A549 (cell line): ENCODE results near the gene AKAP9. TPM values are rescaled to one million over a fixed set of nuclear protein-coding genes. Genes with fewer than 3 reads are reported as not detected.

ENCODE experiments used
- ATAC-seq, 2 experiments: fragments of 200-7000 bp in 1 of 2; fragments of >200 bp in 1 of 2; cut with Nextera tagmentation in 1 of 2; cut with Tn5 transposase in 1 of 2; 3 replicates each; pipeline versions ENCODE4 v1.8.0 to v1.9.1; 2018 to 2020; ENCODE audit warnings: mild to moderate bottlenecking in 1 of 2, moderate library complexity in 1 of 2
- CTCF ChIA-PET: fragments of 300-600 bp; sonication (Branson Sonifier 250); formaldehyde crosslinking; extraction: SDS; loops from one replicate; lab custom pipeline; 2021; ENCODE audit warnings: antibody characterized with exemption, inconsistent platforms; lab: Yijun Ruan, JAX
- POLR2A ChIA-PET: fragments of 350-600 bp; formaldehyde crosslinking; extraction: SDS; loops from one replicate; lab custom pipeline; 2021; ENCODE audit warnings: antibody characterized with exemption, inconsistent platforms; lab: Yijun Ruan, JAX
- DNase-seq, 2 experiments: peaks; one replicate each; pipeline versions ENCODE4 v3.0.0 to v3.0.0-alpha.2; 2011 to 2016; ENCODE audit warnings: low read depth in 1 of 2, low spot score in 1 of 2
- FAIRE-seq: peaks from 2 replicates; lab custom pipeline; 2011; peaks lifted over from hg19 to GRCh38; lab: Jason Lieb, UNC
- H3K27ac ChIP-seq, 2 experiments: fragments of >200 bp; sonication (Bioruptor Twin); formaldehyde crosslinking; 3 replicates each; pipeline ENCODE4 v1.5.1; 2016 to 2017
- H3K4me1 ChIP-seq: fragments of >200 bp; sonication (Bioruptor Twin); formaldehyde crosslinking; 3 replicates; pipeline ENCODE4 v1.6.1; 2016
- H3K4me2 ChIP-seq: fragments of >200 bp; sonication (Bioruptor Twin); formaldehyde crosslinking; 3 replicates; pipeline ENCODE4 v1.6.1; 2016
- H3K4me3 ChIP-seq: fragments of >200 bp; sonication (Bioruptor Twin); formaldehyde crosslinking; 3 replicates; pipeline ENCODE4 v1.5.1; 2016
- H3K9me3 ChIP-seq: fragments of >200 bp; sonication (Bioruptor Twin); formaldehyde crosslinking; 3 replicates; pipeline ENCODE4 v1.6.1; 2016
- CBX8 ChIP-seq: fragments of 200-600 bp; sonication (generic); IDR thresholded peaks from 2 replicates; pipeline ENCODE4 v1.6.1; 2016
- CHD2 ChIP-seq: fragments of 150-350 bp; IDR thresholded peaks from 2 replicates; pipeline ENCODE4 v1.6.1; 2014; ENCODE audit warnings: low read length; ENCODE audit not compliant: partially characterized antibody
- CHD4 ChIP-seq: fragments of 200-600 bp; sonication (generic); IDR thresholded peaks from 2 replicates; pipeline ENCODE4 v1.6.1; 2016; ENCODE audit warnings: antibody characterized with exemption, mild to moderate bottlenecking, borderline replicate concordance
- E2F6 ChIP-seq: IDR thresholded peaks from 2 replicates; pipeline ENCODE4 v1.6.1; 2012; ENCODE audit warnings: low read depth, borderline replicate concordance
- EHMT2 ChIP-seq: fragments of 200-600 bp; sonication (generic); IDR thresholded peaks from 2 replicates; pipeline ENCODE4 v1.6.1; 2016; ENCODE audit warnings: antibody characterized with exemption, low read depth, mild to moderate bottlenecking, moderate library complexity
- FOSL2 ChIP-seq, 2 experiments: fragments of 450-650 bp in 1 of 2; fragments of >200 bp in 1 of 2; sonication (Bioruptor Twin) in 1 of 2; formaldehyde crosslinking; IDR thresholded peaks; 2 replicates each; pipeline versions ENCODE4 v1.5.0 to v1.6.1; 2016 to 2020; ENCODE audit warnings: mild to moderate bottlenecking in 1 of 2, moderate library complexity in 1 of 2
- FOXS1 ChIP-seq: fragments of 250-450 bp; sonication (Bioruptor Pico); IDR thresholded peaks from 2 replicates; pipeline ENCODE4 v1.5.0; 2020; ENCODE audit warnings: mild to moderate bottlenecking, moderate library complexity
- HOXA7 ChIP-seq: fragments of 250-450 bp; sonication (Bioruptor Pico); IDR thresholded peaks from 2 replicates; pipeline ENCODE4 v1.5.0; 2020; ENCODE audit warnings: mild to moderate bottlenecking, moderate library complexity
- HOXB5 ChIP-seq: fragments of 250-450 bp; sonication (Bioruptor Pico); IDR thresholded peaks from 2 replicates; pipeline ENCODE4 v1.5.0; 2020; ENCODE audit warnings: mild to moderate bottlenecking, moderate library complexity
- MAX ChIP-seq: IDR thresholded peaks from 2 replicates; pipeline ENCODE4 v1.6.1; 2012
- PHF8 ChIP-seq: fragments of 200-600 bp; sonication (generic); IDR thresholded peaks from 2 replicates; pipeline ENCODE4 v1.6.1; 2016; ENCODE audit warnings: low read depth, mild to moderate bottlenecking, antibody characterized with exemption, moderate library complexity, borderline replicate concordance
- RAD21 ChIP-seq, 2 experiments: fragments of >200 bp in 1 of 2; sonication (Bioruptor Twin) in 1 of 2; formaldehyde crosslinking in 1 of 2; IDR thresholded peaks in 1 of 2; conservative IDR thresholded peaks in 1 of 2; 2 replicates in 1 of 2; 3 replicates in 1 of 2; pipeline ENCODE4 v1.6.1; 2012 to 2018; ENCODE audit warnings: inconsistent platforms in 1 of 2
- RCOR1 ChIP-seq: fragments of 150-350 bp; IDR thresholded peaks from 2 replicates; pipeline ENCODE4 v1.6.1; 2014; ENCODE audit warnings: antibody characterized with exemption, low read length, low read depth
- REST ChIP-seq: fragments of 200-600 bp; sonication (generic); IDR thresholded peaks from 2 replicates; pipeline ENCODE4 v1.6.1; 2016; ENCODE audit warnings: antibody characterized with exemption, mild to moderate bottlenecking, moderate library complexity
- TP53 ChIP-seq: fragments of 250-450 bp; sonication (Bioruptor Pico); IDR thresholded peaks from 2 replicates; pipeline ENCODE4 v1.5.0; 2021; ENCODE audit warnings: mild to moderate bottlenecking, moderate library complexity
- USF2 ChIP-seq: fragments of 450-650 bp; IDR thresholded peaks from 2 replicates; pipeline ENCODE4 v1.6.1; 2014; ENCODE audit warnings: antibody characterized with exemption
- ZC3H11A ChIP-seq: fragments of 450-650 bp; IDR thresholded peaks from 2 replicates; pipeline ENCODE4 v1.6.1; 2014; ENCODE audit warnings: antibody characterized with exemption, mild to moderate bottlenecking
- ZNF302 ChIP-seq: fragments of 250-450 bp; sonication (Bioruptor Pico); IDR thresholded peaks from 2 replicates; pipeline ENCODE4 v1.9.0; 2021; ENCODE audit warnings: inconsistent platforms, mild to moderate bottlenecking, moderate library complexity
- WGBS: methylation state at CpG from one replicate; pipeline ENCODE4 v1.1.6; 2017; ENCODE audit errors: missing lambda C conversion rate; 5-methylcytosine and 5-hydroxymethylcytosine counted together
- polyA plus RNA-seq, 4 experiments: library from polyadenylated mRNA; depleted of rRNA in 3 of 4; stranded (reverse); fragments of >200 nt; fragmentation: RNase III in 1 of 4; extraction: RNeasy Plus Mini Kit Qiagen cat#74134 plus additional on column Dnase treatment in 1 of 4; gene quantifications; 2 replicates in 3 of 4; 3 replicates in 1 of 4; pipeline ENCODE4 v1.2.3, GENCODE V29; 2011 to 2017

Gene AKAP9
- polyA plus RNA-seq, 2 of the 4 experiments (the other 2 are of a cell fraction) = 11.7 to 32.3 TPM

- no peak for TF ChIP-seq MAX
- no peak for TF ChIP-seq TP53 (CRISPR knock-in tag)
These were observed 120.5 kb downstream of the AKAP9 start (continued) for GRCh38 chr7:92061154-92061553.

GRCh38 chr7:92064438-92065029 lies 123.9 kb downstream of the AKAP9 start:
- POLR2A ChIA-PET = no interaction called here

GRCh38 chr7:92071032-92071431 lies 130.4 kb downstream of the AKAP9 start:
- no peak for TF ChIP-seq CHD2
- no peak for TF ChIP-seq HOXA7 (CRISPR knock-in tag)
- no peak for TF ChIP-seq PHF8
- TF ChIP-seq RAD21 (conservative IDR thresholded peaks at IDR 0.05 in 1 of 2, IDR thresholded peaks at IDR 0.05 in 1 of 2) = no peak
- no peak for TF ChIP-seq FOSL2 (IDR thresholded peaks at IDR 0.05)
- no peak for TF ChIP-seq FOSL2 (CRISPR knock-in tag; IDR thresholded peaks at IDR 0.05)
- no peak for TF ChIP-seq E2F6
- TF ChIP-seq CBX8 = no peak
- TF ChIP-seq REST = no peak
- TF ChIP-seq EHMT2 = no peak
- FAIRE-seq (no peak), ATAC-seq (no peak), DNase-seq (no peak)
- H3K4me1 ChIP-seq = no peaks in the 10 kb centered on the region
- H3K4me2 ChIP-seq = no peak overlapping the region
- ChIA-PET CTCF (no interaction called here), POLR2A (no interaction called here)
- no peak overlapping the region for H3K27ac ChIP-seq
- H3K4me3 ChIP-seq = no peak overlapping the region
- 90% methylated on average over 5 of the region's 5 CpGs for WGBS
- H3K9me3 ChIP-seq = no peaks in the 10 kb centered on the region

More at GRCh38 chr7:92064438-92065029, 123.9 kb downstream of the AKAP9 start:
- FAIRE-seq (peak; percentile 36), DNase-seq (no peak), ATAC-seq (no peak)
- Histone ChIP-seq H3K4me1 (0 out of 3 replicates have a peak, but pooled peaks cover 3% of the 10 kb centered on the region), H3K4me3 (no peak overlapping the region), H3K9me3 (no peaks in the 10 kb centered on the region), H3K27ac (no peak overlapping the region), H3K4me2 (no peak overlapping the region)
- TF ChIP-seq USF2 (no peak), CHD4 (no peak), REST (no peak), CBX8 (no peak), RCOR1 (no peak), ZC3H11A (no peak), FOXS1 (CRISPR knock-in tag) (no peak), HOXA7 (CRISPR knock-in tag) (no peak), ZNF302 (CRISPR knock-in tag) (no peak), HOXB5 (CRISPR knock-in tag) (no peak), MAX (no peak)
- 70% methylated on average over 2 of the region's 2 CpGs for WGBS
- CTCF ChIA-PET = no interaction called here
